Measurements from ENCODE around the gene AGA. TPM values are rescaled to one million over a fixed set of nuclear protein-coding genes. Genes with fewer than 3 reads are reported as not detected.

AGA gene
- polyA plus RNA-seq, 1 of the 3 experiments (the other 2 are of a cell fraction): 36.8 TPM

DNA sequence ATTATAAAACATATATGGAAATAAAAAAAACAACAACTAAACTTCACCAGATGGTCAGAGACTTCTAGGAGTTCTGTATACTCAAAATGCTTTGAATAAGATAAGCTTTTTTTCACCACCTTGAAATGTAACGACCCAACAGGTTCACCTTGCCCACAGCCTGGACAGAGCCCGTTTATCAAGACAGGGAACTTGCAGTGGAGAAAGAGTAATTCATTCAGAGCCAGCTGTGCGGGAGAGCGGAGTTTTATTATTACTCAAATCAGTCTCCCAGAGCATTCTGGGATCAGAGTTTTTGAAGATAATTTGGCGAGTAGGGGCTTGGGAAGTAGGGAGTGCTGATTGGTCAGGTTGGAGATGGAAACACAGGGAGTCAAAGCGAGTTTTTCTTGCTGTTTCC, 38.5 kb downstream of the AGA start:
- Histone ChIP-seq H3K4me3 (ENCODE audit: low read depth in 2 of 2, low read length in 1 of 2) (no peak overlapping the region), H3F3A (replicated peaks; ENCODE audit: insufficient read depth) (no peaks in the 10 kb centered on the region), H3K36me3 (replicated peaks in 1 of 2; ENCODE audit: control insufficient read depth in 1 of 2, insufficient read depth in 2 of 2, low read length in 1 of 2) (no peaks in the 10 kb centered on the region), H3K27me3 (ENCODE audit: insufficient read depth) (no peaks in the 10 kb centered on the region), H3K27ac (ENCODE audit: low read depth in 2 of 2, low read length in 1 of 2) (no peak overlapping the region), H3K9me3 (no peaks in the 10 kb centered on the region), H3K9ac (no peak overlapping the region), H3K4me2 (no peak overlapping the region), H2AFZ (ENCODE audit: low read depth) (peak overlapping the region; percentile 8; the same call in 1 of the 2 replicates), H4K20me1 (ENCODE audit: insufficient read depth) (no peaks in the 10 kb centered on the region), H3K9me2 (no peaks in the 10 kb centered on the region), H3K79me2 (ENCODE audit: insufficient read depth) (no peaks in the 10 kb centered on the region), H3K4me1 (ENCODE audit: control insufficient read depth in 1 of 2, insufficient read depth in 2 of 2, low read depth in 1 of 2, low read length in 1 of 2) (no peaks in the 10 kb centered on the region; a peak in 2 of 4 replicates)
- CTCF ChIA-PET: no interaction called here
- POLR2A ChIA-PET: no interaction called here
- TF ChIP-seq, protein P1, sequence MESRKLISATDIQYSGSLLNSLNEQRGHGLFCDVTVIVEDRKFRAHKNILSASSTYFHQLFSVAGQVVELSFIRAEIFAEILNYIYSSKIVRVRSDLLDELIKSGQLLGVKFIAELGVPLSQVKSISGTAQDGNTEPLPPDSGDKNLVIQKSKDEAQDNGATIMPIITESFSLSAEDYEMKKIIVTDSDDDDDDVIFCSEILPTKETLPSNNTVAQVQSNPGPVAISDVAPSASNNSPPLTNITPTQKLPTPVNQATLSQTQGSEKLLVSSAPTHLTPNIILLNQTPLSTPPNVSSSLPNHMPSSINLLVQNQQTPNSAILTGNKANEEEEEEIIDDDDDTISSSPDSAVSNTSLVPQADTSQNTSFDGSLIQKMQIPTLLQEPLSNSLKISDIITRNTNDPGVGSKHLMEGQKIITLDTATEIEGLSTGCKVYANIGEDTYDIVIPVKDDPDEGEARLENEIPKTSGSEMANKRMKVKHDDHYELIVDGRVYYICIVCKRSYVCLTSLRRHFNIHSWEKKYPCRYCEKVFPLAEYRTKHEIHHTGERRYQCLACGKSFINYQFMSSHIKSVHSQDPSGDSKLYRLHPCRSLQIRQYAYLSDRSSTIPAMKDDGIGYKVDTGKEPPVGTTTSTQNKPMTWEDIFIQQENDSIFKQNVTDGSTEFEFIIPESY (IDR thresholded peaks at IDR 0.05; ENCODE audit: borderline replicate concordance, low read depth): no peak
- TF ChIP-seq, protein P2, sequence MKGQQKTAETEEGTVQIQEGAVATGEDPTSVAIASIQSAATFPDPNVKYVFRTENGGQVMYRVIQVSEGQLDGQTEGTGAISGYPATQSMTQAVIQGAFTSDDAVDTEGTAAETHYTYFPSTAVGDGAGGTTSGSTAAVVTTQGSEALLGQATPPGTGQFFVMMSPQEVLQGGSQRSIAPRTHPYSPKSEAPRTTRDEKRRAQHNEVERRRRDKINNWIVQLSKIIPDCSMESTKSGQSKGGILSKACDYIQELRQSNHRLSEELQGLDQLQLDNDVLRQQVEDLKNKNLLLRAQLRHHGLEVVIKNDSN (IDR thresholded peaks at IDR 0.05; ENCODE audit: borderline replicate concordance, low read depth): no peak
- TF ChIP-seq RCOR1 (IDR thresholded peaks at IDR 0.05; ENCODE audit: low read length) (no peak), SIN3A (IDR thresholded peaks at IDR 0.05; ENCODE audit: borderline replicate concordance, low read depth, low read length) (no peak), MEF2A (IDR thresholded peaks at IDR 0.05; ENCODE audit: borderline replicate concordance, low read depth) (no peak), RXRA (IDR thresholded peaks at IDR 0.05; ENCODE audit: borderline replicate concordance, low read depth) (no peak)
- TF ChIP-seq, protein P3, sequence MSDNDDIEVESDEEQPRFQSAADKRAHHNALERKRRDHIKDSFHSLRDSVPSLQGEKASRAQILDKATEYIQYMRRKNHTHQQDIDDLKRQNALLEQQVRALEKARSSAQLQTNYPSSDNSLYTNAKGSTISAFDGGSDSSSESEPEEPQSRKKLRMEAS (IDR thresholded peaks at IDR 0.05; ENCODE audit: low read depth): no peak
- TF ChIP-seq, protein P4, sequence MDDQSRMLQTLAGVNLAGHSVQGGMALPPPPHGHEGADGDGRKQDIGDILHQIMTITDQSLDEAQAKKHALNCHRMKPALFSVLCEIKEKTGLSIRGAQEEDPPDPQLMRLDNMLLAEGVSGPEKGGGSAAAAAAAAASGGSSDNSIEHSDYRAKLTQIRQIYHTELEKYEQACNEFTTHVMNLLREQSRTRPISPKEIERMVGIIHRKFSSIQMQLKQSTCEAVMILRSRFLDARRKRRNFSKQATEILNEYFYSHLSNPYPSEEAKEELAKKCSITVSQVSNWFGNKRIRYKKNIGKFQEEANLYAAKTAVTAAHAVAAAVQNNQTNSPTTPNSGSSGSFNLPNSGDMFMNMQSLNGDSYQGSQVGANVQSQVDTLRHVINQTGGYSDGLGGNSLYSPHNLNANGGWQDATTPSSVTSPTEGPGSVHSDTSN (IDR thresholded peaks at IDR 0.05): no peak
- 46% methylated on average over 6 of the region's 6 CpGs for WGBS (ENCODE audit: low lambda C conversion rate)
- DNase-seq: no peak

DNA sequence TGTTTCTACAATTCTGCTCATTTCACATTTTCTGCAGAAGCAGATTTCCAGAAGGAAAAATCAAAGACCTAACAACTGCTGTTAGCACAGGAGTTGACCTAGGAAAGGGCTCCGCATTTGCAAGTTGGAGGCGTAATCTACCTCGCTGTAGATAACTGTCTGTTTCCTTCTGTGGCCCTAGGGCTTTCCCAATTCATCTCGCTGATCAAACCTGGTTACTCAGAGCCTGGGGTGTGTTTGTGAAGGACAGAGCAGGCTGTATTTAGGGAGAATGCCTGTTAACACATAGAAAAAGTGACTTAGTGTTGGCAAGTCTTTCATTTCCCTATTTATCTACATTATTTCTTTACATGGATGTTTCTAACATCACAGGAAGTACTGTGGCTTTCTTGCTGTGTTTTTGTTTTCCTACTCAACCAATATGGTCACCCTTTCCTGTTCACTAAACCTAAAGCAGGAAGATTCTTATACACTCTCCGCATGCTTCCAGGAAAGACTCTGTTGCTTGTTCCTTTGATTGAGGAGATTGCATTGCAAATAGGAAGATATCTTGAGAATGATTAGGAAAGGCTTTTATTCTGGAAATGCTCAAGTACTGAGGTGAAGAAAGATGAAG, 40.5 kb downstream of the AGA start:
- TF ChIP-seq CHD2 (IDR thresholded peaks at IDR 0.05; ENCODE audit: low read length, partially characterized antibody): no peak
- H4K20me1 ChIP-seq (ENCODE audit: insufficient read depth): no peaks in the 10 kb centered on the region
- no peak overlapping the region for H3K27ac ChIP-seq (ENCODE audit: low read depth in 2 of 2, low read length in 1 of 2)
- H2AFZ ChIP-seq (ENCODE audit: low read depth): no peak overlapping the region
- DNase-seq: no peak
- H3K9ac ChIP-seq: no peak overlapping the region
- no peaks in the 10 kb centered on the region; a peak in 2 of 4 replicates for H3K4me1 ChIP-seq (ENCODE audit: control insufficient read depth in 1 of 2, insufficient read depth in 2 of 2, low read depth in 1 of 2, low read length in 1 of 2)
- ChIA-PET POLR2A (no interaction called here), CTCF (no interaction called here)
- no peaks in the 10 kb centered on the region for H3K9me3 ChIP-seq
- no peak overlapping the region for H3K4me3 ChIP-seq (ENCODE audit: low read depth in 2 of 2, low read length in 1 of 2)
- 76% methylated on average over 5 of the region's 5 CpGs for WGBS (ENCODE audit: low lambda C conversion rate)
- no peak overlapping the region for H3K4me2 ChIP-seq
- no peaks in the 10 kb centered on the region for H3K79me2 ChIP-seq (ENCODE audit: insufficient read depth)
- H3K36me3 ChIP-seq (replicated peaks in 1 of 2; ENCODE audit: control insufficient read depth in 1 of 2, insufficient read depth in 2 of 2, low read length in 1 of 2): no peaks in the 10 kb centered on the region
- H3K27me3 ChIP-seq (ENCODE audit: insufficient read depth): no peaks in the 10 kb centered on the region
- H3F3A ChIP-seq (replicated peaks; ENCODE audit: insufficient read depth): no peaks in the 10 kb centered on the region
- H3K9me2 ChIP-seq: no peaks in the 10 kb centered on the region

All from SK-N-SH (cell line).